ENCODE results near the gene BAX.

Gene BAX

DNA sequence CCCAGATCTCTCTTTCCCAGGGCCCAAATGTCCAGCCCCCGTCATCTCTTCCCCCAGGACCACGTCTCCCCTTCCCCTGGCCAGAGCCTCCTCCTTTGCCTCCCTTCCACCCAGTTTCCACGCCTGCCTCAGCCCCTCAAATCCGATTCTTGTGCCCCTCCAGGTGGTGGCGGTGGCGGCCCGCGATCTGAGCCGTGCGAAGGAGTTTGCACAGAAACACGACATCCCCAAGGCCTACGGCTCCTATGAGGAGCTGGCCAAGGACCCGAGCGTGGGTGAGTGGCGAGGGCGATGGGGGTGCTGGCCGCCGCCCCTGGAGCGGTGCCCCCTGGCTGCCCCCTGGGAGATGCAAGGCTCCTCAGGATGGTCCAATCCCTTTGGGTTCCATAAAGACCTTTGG is 19.8 kb upstream of the BAX start:
- TF ChIP-seq, protein P1, sequence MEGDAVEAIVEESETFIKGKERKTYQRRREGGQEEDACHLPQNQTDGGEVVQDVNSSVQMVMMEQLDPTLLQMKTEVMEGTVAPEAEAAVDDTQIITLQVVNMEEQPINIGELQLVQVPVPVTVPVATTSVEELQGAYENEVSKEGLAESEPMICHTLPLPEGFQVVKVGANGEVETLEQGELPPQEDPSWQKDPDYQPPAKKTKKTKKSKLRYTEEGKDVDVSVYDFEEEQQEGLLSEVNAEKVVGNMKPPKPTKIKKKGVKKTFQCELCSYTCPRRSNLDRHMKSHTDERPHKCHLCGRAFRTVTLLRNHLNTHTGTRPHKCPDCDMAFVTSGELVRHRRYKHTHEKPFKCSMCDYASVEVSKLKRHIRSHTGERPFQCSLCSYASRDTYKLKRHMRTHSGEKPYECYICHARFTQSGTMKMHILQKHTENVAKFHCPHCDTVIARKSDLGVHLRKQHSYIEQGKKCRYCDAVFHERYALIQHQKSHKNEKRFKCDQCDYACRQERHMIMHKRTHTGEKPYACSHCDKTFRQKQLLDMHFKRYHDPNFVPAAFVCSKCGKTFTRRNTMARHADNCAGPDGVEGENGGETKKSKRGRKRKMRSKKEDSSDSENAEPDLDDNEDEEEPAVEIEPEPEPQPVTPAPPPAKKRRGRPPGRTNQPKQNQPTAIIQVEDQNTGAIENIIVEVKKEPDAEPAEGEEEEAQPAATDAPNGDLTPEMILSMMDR (IDR thresholded peaks at IDR 0.05; ENCODE audit: insufficient read depth, low read depth, low read length, missing control alignments), result no peak
- no peak for DNase-seq (ENCODE audit: low read depth)
- no peak overlapping the region for H3K4me3 ChIP-seq (ENCODE audit: low read depth, low read length)

- no peak overlapping the region for H3K4me3 ChIP-seq (ENCODE audit: low read depth, low read length)
- no peak for DNase-seq (ENCODE audit: low read depth)
- TF ChIP-seq, protein P1 (IDR thresholded peaks at IDR 0.05; ENCODE audit: insufficient read depth, low read depth, low read length, missing control alignments), result no peak
Observed at GRCh38 chr19:48935864-48936263, 18.8 kb upstream of the BAX start.

GRCh38 chr19:48938256-48938655 is 16.4 kb upstream of the BAX start:
- TF ChIP-seq, protein P1 (IDR thresholded peaks at IDR 0.05; ENCODE audit: insufficient read depth, low read depth, low read length, missing control alignments), result no peak
- no peak overlapping the region for H3K4me3 ChIP-seq (ENCODE audit: low read depth, low read length)
- DNase-seq (ENCODE audit: low read depth), result no peak

GRCh38 chr19:48940902-48941301 is 13.8 kb upstream of the BAX start:
- no peak overlapping the region for H3K4me3 ChIP-seq (ENCODE audit: low read depth, low read length)
- TF ChIP-seq, protein P1 (IDR thresholded peaks at IDR 0.05; ENCODE audit: insufficient read depth, low read depth, low read length, missing control alignments), result no peak
- DNase-seq (ENCODE audit: low read depth), result no peak

- no peak overlapping the region for H3K4me3 ChIP-seq (ENCODE audit: low read depth, low read length)
- TF ChIP-seq, protein P1 (IDR thresholded peaks at IDR 0.05; ENCODE audit: insufficient read depth, low read depth, low read length, missing control alignments), result no peak
- DNase-seq (ENCODE audit: low read depth), result no peak
Observed at GRCh38 chr19:48943081-48943480, 11.6 kb upstream of the BAX start.

- TF ChIP-seq, protein P1 (IDR thresholded peaks at IDR 0.05; ENCODE audit: insufficient read depth, low read depth, low read length, missing control alignments), result no peak
- no peak for DNase-seq (ENCODE audit: low read depth)
- no peak overlapping the region for H3K4me3 ChIP-seq (ENCODE audit: low read depth, low read length)
Observed at GRCh38 chr19:48945415-48945814, 9.3 kb upstream of the BAX start.

- H3K4me3 ChIP-seq (ENCODE audit: low read depth, low read length), result no peak overlapping the region
- TF ChIP-seq, protein P1 (IDR thresholded peaks at IDR 0.05; ENCODE audit: insufficient read depth, low read depth, low read length, missing control alignments), result no peak
- no peak for DNase-seq (ENCODE audit: low read depth)
Observed at GRCh38 chr19:48945817-48946216, 8.9 kb upstream of the BAX start.
